Activated CD8-positive, alpha-beta T cell treated with anti-CD3 and anti-CD28 coated beads for 36 hours (primary cell): Measurements from ENCODE around the gene TP63. TPM values are rescaled to one million over a fixed set of nuclear protein-coding genes. Genes with fewer than 3 reads are reported as not detected.

Experiments
- ATAC-seq: fragments of 200-7000 bp; cut with Tn5 transposase; one replicate; pipeline ENCODE4 v1.10.0; 2021; ENCODE audit warnings: mild to moderate bottlenecking, moderate library complexity
- CTCF ChIA-PET: fragments of 350-600 bp; sonication (Branson Sonifier 250); formaldehyde crosslinking; loops from one replicate; lab custom pipeline; 2021; ENCODE audit warnings: antibody characterized with exemption; lab: Charles Lee
- POLR2A ChIA-PET: fragments of 350-600 bp; sonication (Branson Sonifier 250); formaldehyde crosslinking; loops from one replicate; lab custom pipeline; 2021; ENCODE audit warnings: antibody characterized with exemption; lab: Charles Lee
- DNase-seq: peaks from one replicate; pipeline ENCODE4 v3.0.0-alpha.2; 2020
- H3K27ac Mint-ChIP-seq: one replicate; pipeline ENCODE4 v1.8.0; 2021; ENCODE audit warnings: mild to moderate bottlenecking, mixed read lengths
- H3K27me3 Mint-ChIP-seq: one replicate; pipeline ENCODE4 v1.8.0; 2021; ENCODE audit warnings: mixed read lengths
- H3K36me3 Mint-ChIP-seq: one replicate; pipeline ENCODE4 v1.8.0; 2021; ENCODE audit warnings: low read depth, mixed read lengths
- H3K4me1 Mint-ChIP-seq: one replicate; pipeline ENCODE4 v1.8.0; 2021; ENCODE audit warnings: low read depth, mixed read lengths
- H3K4me3 Mint-ChIP-seq: one replicate; pipeline ENCODE4 v1.8.0; 2021; ENCODE audit warnings: mild to moderate bottlenecking, moderate library complexity, mixed read lengths
- H3K9me3 Mint-ChIP-seq: one replicate; pipeline ENCODE4 v1.8.0; 2021; ENCODE audit warnings: mixed read lengths
- CTCF ChIP-seq: fragments of 200-600 bp; IDR thresholded peaks from one replicate; pipeline ENCODE4 v1.8.0; 2022; ENCODE audit warnings: antibody characterized with exemption, mild to moderate bottlenecking
- intact Hi-C: fragments of 100-400 bp; cut with micrococcal nuclease; formaldehyde crosslinking; loops from one replicate; pipeline ENCODE4 v1.10.0; 2022
- total RNA-seq, 2 experiments: library from RNA; stranded (reverse); gene quantifications; one replicate each; pipeline ENCODE4 v1.2.3, GENCODE V29; 2021

TP63 gene
- total RNA-seq, 2 experiments from 2014 or later = 0.07 to 0.23 TPM

DNA sequence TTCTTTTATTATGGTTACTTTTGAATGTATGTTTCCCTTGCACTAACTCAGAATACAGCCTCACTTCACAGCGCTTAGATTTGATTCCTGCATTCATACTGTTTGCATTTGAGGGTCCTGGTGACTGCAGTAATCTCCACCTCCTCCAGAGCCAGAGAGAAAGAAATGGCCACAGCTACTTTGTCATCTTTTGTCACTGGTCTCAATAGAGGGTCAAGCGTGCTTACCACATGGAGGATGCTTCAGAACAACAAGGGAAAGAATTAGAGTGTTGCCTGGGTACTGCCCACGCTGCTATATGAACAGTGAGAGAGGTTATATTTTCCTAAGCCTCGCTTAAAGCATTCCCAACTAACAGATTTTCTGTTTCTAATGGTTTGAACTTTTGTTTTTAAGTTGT lies 190.1 kb downstream of the TP63 start:
- Mint-ChIP-seq H3K27me3 (peaks cover 4% of the 10 kb centered on the region), H3K4me1 (no peaks in the 10 kb centered on the region), H3K36me3 (no peaks in the 10 kb centered on the region), H3K9me3 (no peaks in the 10 kb centered on the region), H3K27ac (no peak overlapping the region), H3K4me3 (no peak overlapping the region)
- ATAC-seq (no peak), DNase-seq (no peak)
- ChIA-PET POLR2A (no interaction called here), CTCF (no interaction called here)
- intact Hi-C loops = no loop called here
- no peak for TF ChIP-seq CTCF

DNA sequence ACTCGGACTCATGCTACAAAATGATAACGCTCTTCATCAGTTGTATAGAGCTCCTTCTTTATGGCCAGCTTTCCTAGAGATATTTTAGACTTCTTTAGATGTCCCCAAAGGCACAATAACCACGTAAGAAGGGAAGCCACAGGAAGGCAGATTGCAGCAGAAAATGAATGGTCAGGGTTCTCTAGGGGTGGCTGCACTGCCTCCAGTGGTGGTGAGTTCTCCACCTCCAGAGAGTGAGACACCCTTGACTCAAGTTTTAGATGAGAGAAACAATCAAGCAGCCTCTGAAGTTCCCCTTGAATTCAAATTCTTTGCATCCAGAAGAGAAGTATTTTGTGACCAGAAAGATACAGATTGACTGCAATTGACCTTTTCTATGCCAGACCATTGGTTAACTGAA lies 191.5 kb downstream of the TP63 start:
- Mint-ChIP-seq H3K4me1 (no peaks in the 10 kb centered on the region), H3K36me3 (no peaks in the 10 kb centered on the region), H3K9me3 (no peaks in the 10 kb centered on the region), H3K4me3 (no peak overlapping the region), H3K27me3 (peaks cover 2% of the 10 kb centered on the region), H3K27ac (no peak overlapping the region)
- DNase-seq = no peak
- CTCF ChIA-PET = no interaction called here
- intact Hi-C loops = no loop called here
- no peak for TF ChIP-seq CTCF
- no peak for ATAC-seq
- POLR2A ChIA-PET = no interaction called here

DNA sequence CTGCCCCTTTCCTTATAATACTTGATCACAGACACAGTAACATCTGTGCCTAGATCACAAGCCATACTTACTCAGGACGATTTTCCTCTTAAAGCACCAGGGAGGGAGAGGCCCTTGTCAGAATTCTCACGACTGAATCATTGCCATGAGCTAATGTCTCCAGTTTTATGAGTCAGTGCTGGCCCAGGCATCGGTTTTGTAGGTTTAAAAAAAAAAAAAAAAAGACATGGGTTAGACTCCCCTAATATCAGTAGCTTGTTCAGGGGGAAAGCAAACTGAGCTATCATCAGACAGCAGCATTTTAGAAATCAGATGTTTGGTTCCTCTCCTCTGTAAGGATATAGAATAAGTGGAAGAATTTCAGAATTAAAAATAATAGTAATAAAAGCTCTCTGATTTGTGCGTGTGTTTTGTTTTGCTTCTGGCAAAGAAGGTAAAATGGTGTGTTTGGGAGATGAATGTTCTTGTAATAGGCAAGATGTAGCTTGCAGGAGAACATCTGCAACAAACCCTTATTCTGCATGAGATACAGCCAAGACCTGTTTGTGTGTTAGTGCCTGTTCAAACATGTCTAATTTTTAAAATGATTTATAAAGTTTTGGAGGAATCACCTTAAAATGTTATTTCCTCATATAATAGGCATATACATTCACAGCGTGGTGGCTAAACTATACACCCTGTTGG lies 193.6 kb downstream of the TP63 start:
- no peaks in the 10 kb centered on the region for H3K36me3 Mint-ChIP-seq
- no peak overlapping the region for H3K27ac Mint-ChIP-seq
- no peak overlapping the region for H3K4me3 Mint-ChIP-seq
- H3K9me3 Mint-ChIP-seq = no peaks in the 10 kb centered on the region
- no peaks in the 10 kb centered on the region for H3K4me1 Mint-ChIP-seq
- peaks cover 2% of the 10 kb centered on the region for H3K27me3 Mint-ChIP-seq
- ATAC-seq (no peak), DNase-seq (no peak)
- intact Hi-C loops = no loop called here
- CTCF ChIA-PET = no interaction called here
- no peak for TF ChIP-seq CTCF
- POLR2A ChIA-PET = no interaction called here

GRCh38 chr3:189826566-189826965 lies 195.4 kb downstream of the TP63 start:
- ChIA-PET CTCF (no interaction called here), POLR2A (no interaction called here)
- no peaks in the 10 kb centered on the region for H3K9me3 Mint-ChIP-seq
- no peak overlapping the region for H3K27ac Mint-ChIP-seq
- no peaks in the 10 kb centered on the region for H3K4me1 Mint-ChIP-seq
- no peaks in the 10 kb centered on the region for H3K36me3 Mint-ChIP-seq
- DNase-seq (no peak), ATAC-seq (no peak)
- H3K4me3 Mint-ChIP-seq = no peak overlapping the region
- peaks cover 1% of the 10 kb centered on the region for H3K27me3 Mint-ChIP-seq
- intact Hi-C loops = no loop called here
- TF ChIP-seq CTCF = no peak

GRCh38 chr3:189827108-189827507 lies 195.9 kb downstream of the TP63 start:
- no peak for TF ChIP-seq CTCF
- intact Hi-C loops = no loop called here
- CTCF ChIA-PET = no interaction called here
- DNase-seq = no peak
- ATAC-seq = no peak
- no peak overlapping the region for H3K4me3 Mint-ChIP-seq
- POLR2A ChIA-PET = no interaction called here
- H3K4me1 Mint-ChIP-seq = no peaks in the 10 kb centered on the region
- no peaks in the 10 kb centered on the region for H3K36me3 Mint-ChIP-seq
- no peak overlapping the region for H3K27ac Mint-ChIP-seq
- H3K9me3 Mint-ChIP-seq = no peaks in the 10 kb centered on the region
- H3K27me3 Mint-ChIP-seq = peaks cover 1% of the 10 kb centered on the region
